ENCODE results near the gene MS4A1.
"Not testable (repeated sequence)": the region's sequence is repeated elsewhere in the genome, so short reads cannot be mapped to it uniquely, and the experiment has no call there.

MS4A1 gene

GRCh38 chr11:60500276-60500910 is 44.7 kb downstream of the MS4A1 start:
- Histone ChIP-seq H3K27me3 (ENCODE audit: insufficient read depth, low read length) (no peaks in the 10 kb centered on the region), H3K4me1 (ENCODE audit: control insufficient read depth, insufficient read depth, low read length, unreplicated experiment) (no peaks in the 10 kb centered on the region), H3K4me3 (ENCODE audit: low read depth, low read length) (no peak overlapping the region), H3K27ac (ENCODE audit: low read depth, low read length) (no peak overlapping the region), H3K36me3 (ENCODE audit: insufficient read depth, low read length) (no peaks in the 10 kb centered on the region), H3K79me2 (ENCODE audit: control insufficient read depth, insufficient read depth, low read length, unreplicated experiment) (no peaks in the 10 kb centered on the region), H2AFZ (ENCODE audit: low read length, unreplicated experiment) (no peak overlapping the region)

- no peaks in the 10 kb centered on the region for H3K79me2 ChIP-seq (ENCODE audit: control insufficient read depth, insufficient read depth, low read length, unreplicated experiment)
- no peak overlapping the region for H3K4me3 ChIP-seq (ENCODE audit: low read depth, low read length)
- H3K36me3 ChIP-seq (ENCODE audit: insufficient read depth, low read length), result no peaks in the 10 kb centered on the region
- H2AFZ ChIP-seq (ENCODE audit: low read length, unreplicated experiment), result no peak overlapping the region
- no peak overlapping the region for H3K27ac ChIP-seq (ENCODE audit: low read depth, low read length)
- H3K27me3 ChIP-seq (ENCODE audit: insufficient read depth, low read length), result no peaks in the 10 kb centered on the region
- H3K4me1 ChIP-seq (ENCODE audit: control insufficient read depth, insufficient read depth, low read length, unreplicated experiment), result no peaks in the 10 kb centered on the region
Measured at GRCh38 chr11:60502221-60502775, 46.7 kb downstream of the MS4A1 start.

DNA sequence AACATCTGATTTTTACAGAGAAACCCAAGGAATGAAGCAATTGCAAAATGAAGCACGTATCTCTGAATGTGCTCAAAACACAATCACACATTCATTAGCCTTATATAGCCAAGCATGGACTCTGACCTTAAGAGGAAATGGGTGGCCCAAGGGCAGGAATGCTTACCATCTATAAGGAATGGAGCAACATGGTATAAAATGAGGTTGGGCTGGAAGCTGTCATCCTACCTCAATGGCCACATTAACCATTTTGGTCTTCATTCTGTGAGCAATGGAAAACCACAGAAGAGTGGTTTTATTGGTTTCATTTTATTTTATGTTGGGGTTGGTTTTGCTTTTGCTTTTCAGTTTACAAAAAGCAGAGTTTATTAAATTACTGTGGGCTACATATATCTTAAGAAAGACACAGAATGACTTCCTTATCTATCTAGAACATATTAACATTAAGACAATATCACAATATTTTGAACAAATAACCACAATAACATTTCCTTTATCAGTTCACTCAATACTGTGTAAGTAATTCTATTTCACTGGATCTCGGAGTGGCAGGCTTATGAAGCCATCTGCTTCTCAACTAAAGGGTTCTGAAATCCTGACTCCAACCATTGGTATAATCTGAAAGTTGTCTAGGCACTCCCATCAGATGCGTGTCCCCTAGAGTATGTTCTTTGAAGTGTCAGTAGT is 48.7 kb downstream of the MS4A1 start:
- H3K4me1 ChIP-seq (ENCODE audit: control insufficient read depth, insufficient read depth, low read length, unreplicated experiment), result no peaks in the 10 kb centered on the region
- H2AFZ ChIP-seq (ENCODE audit: low read length, unreplicated experiment), result no peak overlapping the region
- no peaks in the 10 kb centered on the region for H3K79me2 ChIP-seq (ENCODE audit: control insufficient read depth, insufficient read depth, low read length, unreplicated experiment)
- H3K27ac ChIP-seq (ENCODE audit: low read depth, low read length), result no peak overlapping the region
- H3K4me3 ChIP-seq (ENCODE audit: low read depth, low read length), result no peak overlapping the region
- no peaks in the 10 kb centered on the region for H3K36me3 ChIP-seq (ENCODE audit: insufficient read depth, low read length)
- H3K27me3 ChIP-seq (ENCODE audit: insufficient read depth, low read length), result no peaks in the 10 kb centered on the region

DNA sequence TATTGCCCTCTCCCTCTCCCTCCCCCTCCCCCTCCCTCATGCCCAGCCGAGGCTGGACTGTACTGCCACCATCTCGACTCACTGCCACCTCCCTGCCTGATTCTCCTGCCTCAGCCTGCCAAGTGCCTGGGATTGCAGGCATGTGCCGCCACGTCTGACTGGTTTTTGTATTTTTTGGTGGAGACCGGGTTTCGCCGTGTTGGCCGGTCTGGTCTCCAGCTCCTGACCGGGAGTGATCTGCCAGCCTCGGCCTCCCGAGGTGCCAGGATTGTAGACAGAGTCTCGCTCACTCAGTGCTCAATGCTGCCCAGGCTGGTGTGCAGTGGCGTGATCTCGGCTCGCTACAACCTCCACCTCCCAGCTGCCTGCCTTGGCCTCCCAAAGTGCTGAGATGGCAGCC is 54.0 kb downstream of the MS4A1 start:
- not testable (repeated sequence) for H3K79me2 ChIP-seq (ENCODE audit: control insufficient read depth, insufficient read depth, low read length, unreplicated experiment); H3K27me3 ChIP-seq (ENCODE audit: insufficient read depth, low read length); H2AFZ ChIP-seq (ENCODE audit: low read length, unreplicated experiment); H3K4me1 ChIP-seq (ENCODE audit: control insufficient read depth, insufficient read depth, low read length, unreplicated experiment); H3K4me3 ChIP-seq (ENCODE audit: low read depth, low read length); H3K36me3 ChIP-seq (ENCODE audit: insufficient read depth, low read length); H3K27ac ChIP-seq (ENCODE audit: low read depth, low read length)

DNA sequence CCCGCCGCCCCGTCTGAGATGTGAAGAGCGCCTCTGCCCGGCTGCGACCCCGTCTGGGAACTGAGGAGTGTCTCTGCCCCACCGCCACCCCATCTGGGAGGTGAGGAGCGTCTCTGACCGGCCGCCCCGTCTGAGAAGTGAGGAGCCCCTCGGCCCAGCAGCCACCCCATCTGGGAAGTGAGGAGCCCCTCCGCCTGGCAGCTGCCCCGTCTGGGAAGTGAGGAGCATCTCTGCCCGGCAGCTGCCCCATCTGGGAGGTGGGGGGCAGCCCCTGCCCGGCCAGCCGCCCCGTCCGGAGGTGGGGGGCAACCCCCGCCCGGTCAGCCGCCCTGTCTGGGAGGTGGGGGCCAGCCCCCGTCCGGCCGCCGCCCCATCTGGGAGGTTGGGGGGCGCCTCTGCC is 54.6 kb downstream of the MS4A1 start:
- H3K27ac ChIP-seq (ENCODE audit: low read depth, low read length); H2AFZ ChIP-seq (ENCODE audit: low read length, unreplicated experiment); H3K27me3 ChIP-seq (ENCODE audit: insufficient read depth, low read length); H3K4me1 ChIP-seq (ENCODE audit: control insufficient read depth, insufficient read depth, low read length, unreplicated experiment); H3K36me3 ChIP-seq (ENCODE audit: insufficient read depth, low read length); H3K4me3 ChIP-seq (ENCODE audit: low read depth, low read length); H3K79me2 ChIP-seq (ENCODE audit: control insufficient read depth, insufficient read depth, low read length, unreplicated experiment): not testable (repeated sequence)

DNA sequence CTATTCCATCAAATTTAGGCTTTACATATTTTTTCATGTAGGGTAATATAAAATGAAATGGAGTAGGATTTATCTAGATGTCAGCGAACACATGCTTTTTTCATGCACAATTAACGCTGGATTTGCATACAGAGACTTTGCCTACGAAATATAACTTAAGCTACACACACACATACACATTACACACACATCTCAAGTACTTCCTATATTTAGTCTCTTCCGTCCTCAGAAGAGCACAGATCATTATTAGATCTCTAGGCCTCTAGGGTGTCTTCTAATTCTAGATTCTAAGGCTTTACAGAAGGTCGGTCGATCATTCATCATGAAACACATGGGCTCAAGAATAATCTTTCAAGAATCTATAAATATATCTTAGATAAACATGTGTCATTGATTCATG is 55.7 kb downstream of the MS4A1 start:
- Histone ChIP-seq H3K27me3 (ENCODE audit: insufficient read depth, low read length) (no peaks in the 10 kb centered on the region), H3K27ac (ENCODE audit: low read depth, low read length) (no peak overlapping the region)

DNA sequence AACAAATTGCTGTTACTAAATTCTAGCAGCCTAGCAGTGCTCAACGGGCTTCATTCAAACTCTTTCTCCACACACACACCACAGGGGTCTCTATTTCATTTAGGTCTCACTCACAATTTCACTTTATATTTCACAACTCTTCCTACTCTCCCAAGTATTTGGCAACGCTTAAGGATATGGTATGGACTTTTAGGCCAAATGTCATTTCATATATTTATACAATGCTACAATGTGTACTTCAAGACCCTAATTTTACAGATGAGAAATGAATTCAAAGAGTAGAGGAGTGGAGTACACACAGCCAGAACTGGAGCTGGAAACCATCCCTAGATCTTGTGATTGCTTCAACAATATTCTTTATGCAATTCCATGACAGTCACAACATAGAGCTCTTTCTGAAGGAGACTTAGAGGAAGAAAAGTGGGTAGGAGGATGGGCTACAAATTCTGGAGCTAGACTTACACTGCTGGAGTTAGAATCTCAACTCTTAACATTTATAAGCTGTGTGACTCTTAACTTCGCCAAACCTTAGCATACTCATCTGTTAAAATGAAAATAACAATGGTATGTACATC is 57.1 kb downstream of the MS4A1 start:
- no peak overlapping the region for H2AFZ ChIP-seq (ENCODE audit: low read length, unreplicated experiment)
- no peaks in the 10 kb centered on the region for H3K79me2 ChIP-seq (ENCODE audit: control insufficient read depth, insufficient read depth, low read length, unreplicated experiment)
- H3K27me3 ChIP-seq (ENCODE audit: insufficient read depth, low read length), result no peaks in the 10 kb centered on the region
- H3K36me3 ChIP-seq (ENCODE audit: insufficient read depth, low read length), result no peaks in the 10 kb centered on the region
- H3K4me1 ChIP-seq (ENCODE audit: control insufficient read depth, insufficient read depth, low read length, unreplicated experiment), result no peaks in the 10 kb centered on the region
- no peak overlapping the region for H3K27ac ChIP-seq (ENCODE audit: low read depth, low read length)
- no peak overlapping the region for H3K4me3 ChIP-seq (ENCODE audit: low read depth, low read length)

More for the DNA sequence above, 55.7 kb downstream of the MS4A1 start:
- no peak overlapping the region for H2AFZ ChIP-seq (ENCODE audit: low read length, unreplicated experiment)
- no peaks in the 10 kb centered on the region for H3K4me1 ChIP-seq (ENCODE audit: control insufficient read depth, insufficient read depth, low read length, unreplicated experiment)
- H3K36me3 ChIP-seq (ENCODE audit: insufficient read depth, low read length), result no peaks in the 10 kb centered on the region
- H3K4me3 ChIP-seq (ENCODE audit: low read depth, low read length), result no peak overlapping the region
- H3K79me2 ChIP-seq (ENCODE audit: control insufficient read depth, insufficient read depth, low read length, unreplicated experiment), result no peaks in the 10 kb centered on the region

DNA sequence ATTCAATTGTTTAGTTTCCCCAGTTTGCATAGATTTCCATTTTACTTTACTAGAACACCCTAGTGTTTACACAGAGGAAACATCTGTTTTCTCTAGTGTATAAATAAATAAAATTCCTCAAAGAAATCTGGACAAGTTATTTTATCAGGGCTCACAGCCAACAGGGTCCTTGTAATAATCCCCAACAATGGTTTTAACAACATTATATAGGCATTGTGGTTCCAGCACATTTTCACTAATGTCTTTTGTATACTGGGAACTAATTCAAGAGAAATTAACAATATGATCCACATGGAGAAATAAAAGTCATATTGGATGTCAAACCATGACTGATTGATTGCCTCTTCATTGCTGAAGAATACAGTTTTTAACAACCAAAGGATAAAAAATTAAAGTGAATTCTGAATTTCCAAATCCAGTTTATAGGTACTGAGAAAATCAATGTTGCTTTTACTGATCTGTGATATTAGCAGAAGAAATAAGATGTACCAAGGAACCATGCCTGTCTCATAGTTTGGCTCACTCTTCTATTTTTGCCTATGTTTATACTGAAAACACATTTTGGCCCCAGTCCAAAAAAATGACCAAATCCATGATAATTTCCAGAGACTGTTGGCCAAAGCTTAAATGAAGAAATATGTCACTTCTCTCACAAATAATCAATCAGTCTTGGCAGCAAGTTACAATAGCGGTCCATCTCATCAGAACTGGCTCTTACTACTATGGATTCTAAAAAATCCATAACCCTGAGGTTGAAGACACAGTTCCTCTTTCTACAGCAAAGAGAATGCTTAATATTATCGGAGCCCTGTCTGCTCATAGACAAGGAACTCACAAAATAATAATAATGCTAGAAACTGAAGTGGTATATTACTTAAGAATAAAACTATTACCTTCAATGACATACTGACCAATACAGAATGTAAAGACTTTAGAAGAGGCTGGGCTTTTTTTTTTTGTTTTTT is 58.1 kb downstream of the MS4A1 start:
- H3K27ac ChIP-seq (ENCODE audit: low read depth, low read length), result no peak overlapping the region
- H3K79me2 ChIP-seq (ENCODE audit: control insufficient read depth, insufficient read depth, low read length, unreplicated experiment), result no peaks in the 10 kb centered on the region
- H2AFZ ChIP-seq (ENCODE audit: low read length, unreplicated experiment), result no peak overlapping the region
- no peaks in the 10 kb centered on the region for H3K36me3 ChIP-seq (ENCODE audit: insufficient read depth, low read length)
- H3K4me1 ChIP-seq (ENCODE audit: control insufficient read depth, insufficient read depth, low read length, unreplicated experiment), result no peaks in the 10 kb centered on the region
- no peaks in the 10 kb centered on the region for H3K27me3 ChIP-seq (ENCODE audit: insufficient read depth, low read length)
- H3K4me3 ChIP-seq (ENCODE audit: low read depth, low read length), result no peak overlapping the region

GRCh38 chr11:60515144-60515855 is 59.7 kb downstream of the MS4A1 start, which contains the start of gene MS4A13:
TSS of gene MS4A13 (plus strand) at chr11:60515392. CDS start at chr11:60518084, 2,692 bp downstream.
- no peak within 1 kb of the TSS for H2AFZ ChIP-seq (ENCODE audit: low read length, unreplicated experiment)
- no peaks in the 10 kb centered on the region for H3K36me3 ChIP-seq (ENCODE audit: insufficient read depth, low read length)
- H3K27me3 ChIP-seq (ENCODE audit: insufficient read depth, low read length), result no peaks in the 10 kb centered on the region
- H3K4me3 ChIP-seq (ENCODE audit: low read depth, low read length), result no peak within 1 kb of the TSS
- H3K27ac ChIP-seq (ENCODE audit: low read depth, low read length), result no peak within 1 kb of the TSS
- no peaks in the 10 kb centered on the region for H3K4me1 ChIP-seq (ENCODE audit: control insufficient read depth, insufficient read depth, low read length, unreplicated experiment)
- no peaks in the 10 kb centered on the region for H3K79me2 ChIP-seq (ENCODE audit: control insufficient read depth, insufficient read depth, low read length, unreplicated experiment)

Data from ACC112 (cell line).